CD4-positive, alpha-beta T cell treated with Interleukin-15 for 1 hour (primary cell): ENCODE results near the gene OR8B3.
"Not testable (repeated sequence)": the region's sequence is repeated elsewhere in the genome, so short reads cannot be mapped to it uniquely, and the experiment has no call there.

Experiments
- DNase-seq: peaks from one replicate; pipeline ENCODE4 v3.0.0-alpha.2; 2020

The OR8B3 gene, protein sequence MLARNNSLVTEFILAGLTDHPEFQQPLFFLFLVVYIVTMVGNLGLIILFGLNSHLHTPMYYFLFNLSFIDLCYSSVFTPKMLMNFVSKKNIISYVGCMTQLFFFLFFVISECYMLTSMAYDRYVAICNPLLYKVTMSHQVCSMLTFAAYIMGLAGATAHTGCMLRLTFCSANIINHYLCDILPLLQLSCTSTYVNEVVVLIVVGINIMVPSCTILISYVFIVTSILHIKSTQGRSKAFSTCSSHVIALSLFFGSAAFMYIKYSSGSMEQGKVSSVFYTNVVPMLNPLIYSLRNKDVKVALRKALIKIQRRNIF

DNA sequence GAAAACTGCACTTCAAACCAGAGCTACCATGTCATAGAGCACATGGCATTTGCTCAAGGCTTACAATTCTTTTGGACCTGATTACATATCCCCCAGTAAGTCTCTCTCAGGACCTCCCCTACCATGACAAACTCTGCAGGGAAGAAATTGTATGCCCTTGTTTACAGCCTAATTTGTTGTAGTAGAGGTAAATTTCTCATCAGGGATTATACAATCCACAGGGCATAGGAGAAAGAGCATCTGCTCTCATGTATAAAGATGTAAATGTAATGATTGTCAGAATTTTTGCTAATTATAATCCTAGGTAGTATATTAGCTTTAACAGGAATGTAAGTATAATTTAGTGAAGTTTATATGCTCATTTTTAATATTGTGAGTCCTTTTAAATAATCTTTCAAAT, at the start of gene OR8B3:
TSS of gene OR8B3 (minus strand) at position 101 of the 400 bp plus-strand sequence. CDS start 1,673 bp downstream, outside the sequence.
- no peak for DNase-seq

DNA sequence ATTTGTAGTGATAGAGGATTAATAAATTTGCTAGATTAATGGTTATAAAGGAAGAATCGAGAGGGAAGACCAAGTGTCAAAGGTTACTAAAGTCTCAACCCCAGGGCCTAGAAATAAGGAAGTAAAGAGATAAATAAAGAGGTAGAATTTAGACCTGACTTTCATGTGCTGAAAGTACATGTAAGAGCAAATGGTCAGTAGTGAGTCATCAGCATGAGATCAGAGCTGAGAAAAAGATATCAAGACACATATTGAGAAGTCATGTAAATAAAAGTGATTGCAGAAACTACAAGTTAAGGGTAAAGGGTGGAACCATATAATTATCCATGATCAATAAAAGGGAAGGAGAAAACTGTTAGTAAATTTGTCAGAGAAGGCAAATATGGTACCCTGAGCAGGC, 48.1 kb upstream of the OR8B3 start:
- no peak for DNase-seq

DNA sequence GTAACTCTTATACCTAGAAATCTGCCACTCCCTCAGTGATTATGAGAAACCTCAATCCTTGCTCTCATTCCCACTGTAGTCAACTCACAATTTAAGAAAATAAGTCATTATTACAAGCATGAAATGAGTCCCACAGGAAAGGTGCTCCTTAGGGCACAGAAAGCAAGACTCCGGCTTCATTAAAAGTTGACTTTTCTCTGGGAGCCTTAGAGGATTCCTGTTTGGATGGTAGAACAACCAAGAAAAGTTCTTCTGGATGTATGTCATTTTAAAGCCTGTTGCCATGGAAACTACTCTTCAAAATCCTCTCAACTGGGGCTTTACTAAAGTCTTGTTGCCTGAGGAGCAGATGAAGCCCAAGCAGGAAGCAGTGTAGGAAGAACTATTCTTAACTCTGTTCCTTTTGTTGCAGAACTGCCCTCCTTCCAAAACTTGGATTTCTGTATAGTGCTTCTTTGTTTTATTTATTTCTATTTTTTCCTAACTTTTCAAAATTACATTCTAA, 46.9 kb upstream of the OR8B3 start, which contains the start of gene OR8B8:
TSS of gene OR8B8 (minus strand) at position 51 of the 505 bp plus-strand sequence. CDS start 4,611 bp downstream, outside the sequence.
- no peak for DNase-seq

DNA sequence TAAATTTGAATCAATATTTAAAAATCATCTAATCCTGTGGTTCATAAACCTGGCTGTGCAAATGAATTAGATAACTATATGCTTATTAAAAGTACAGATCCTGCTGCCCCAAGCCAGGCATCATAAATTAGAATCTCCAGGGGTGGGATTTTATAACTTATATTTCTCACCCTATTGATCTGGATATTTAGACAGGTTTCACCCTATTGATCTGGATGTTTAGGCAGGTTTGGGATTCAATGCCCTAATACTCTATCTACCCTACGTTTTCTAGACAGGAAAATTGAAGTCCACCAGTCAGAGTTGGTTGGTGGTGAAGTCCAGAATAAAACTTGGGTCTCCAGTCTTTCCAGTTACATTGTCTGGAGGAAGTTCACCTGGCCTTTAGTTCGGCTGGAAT, 44.0 kb upstream of the OR8B3 start:
- DNase-seq: no peak

DNA sequence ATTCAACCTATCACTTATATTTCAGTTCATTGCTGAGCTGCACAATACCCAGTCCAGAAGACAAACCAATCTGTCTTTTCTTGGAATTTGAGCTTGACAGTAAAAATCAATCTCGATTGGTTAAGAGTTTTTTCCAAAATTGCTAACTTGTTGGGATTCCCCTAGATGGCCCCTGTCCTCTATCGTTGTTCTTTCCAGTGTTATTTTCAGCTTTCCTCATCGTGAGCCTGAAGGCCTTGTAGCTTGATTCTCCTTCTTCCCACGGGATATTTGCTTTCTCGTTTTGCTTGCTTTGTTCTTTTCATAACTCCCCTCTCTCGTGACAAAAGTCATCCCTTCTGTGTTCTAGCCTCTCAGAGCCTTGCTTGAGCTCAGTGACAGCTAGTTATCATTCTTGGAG, 43.6 kb upstream of the OR8B3 start:
- no peak for DNase-seq

- no peak for DNase-seq
These were observed 42.7 kb upstream of the OR8B3 start for GRCh38 chr11:124441519-124441918.

GRCh38 chr11:124441081-124441480, 42.3 kb upstream of the OR8B3 start:
- no peak for DNase-seq

DNA sequence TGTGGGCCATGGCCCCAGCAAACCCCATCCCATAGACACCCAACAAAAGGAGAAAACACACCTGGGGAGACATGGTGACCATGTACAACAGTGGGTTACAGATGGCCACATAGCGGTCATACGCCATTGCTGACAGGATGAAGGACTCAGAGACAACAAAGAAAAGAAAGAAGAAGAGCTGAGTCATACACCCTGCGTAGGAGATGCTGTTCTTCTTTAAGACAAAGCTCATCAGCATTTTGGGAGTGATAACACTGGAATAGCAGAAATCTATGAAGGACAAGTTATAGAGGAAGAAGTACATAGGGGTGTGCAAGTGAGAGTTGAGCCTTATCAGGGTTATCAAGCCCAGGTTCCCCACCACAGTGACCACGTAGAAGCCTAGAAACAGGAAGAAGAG, 41.8 kb upstream of the OR8B3 start:
- no peak for DNase-seq

- no peak for DNase-seq
These were observed 35.9 kb upstream of the OR8B3 start for GRCh38 chr11:124434699-124435098.

DNA sequence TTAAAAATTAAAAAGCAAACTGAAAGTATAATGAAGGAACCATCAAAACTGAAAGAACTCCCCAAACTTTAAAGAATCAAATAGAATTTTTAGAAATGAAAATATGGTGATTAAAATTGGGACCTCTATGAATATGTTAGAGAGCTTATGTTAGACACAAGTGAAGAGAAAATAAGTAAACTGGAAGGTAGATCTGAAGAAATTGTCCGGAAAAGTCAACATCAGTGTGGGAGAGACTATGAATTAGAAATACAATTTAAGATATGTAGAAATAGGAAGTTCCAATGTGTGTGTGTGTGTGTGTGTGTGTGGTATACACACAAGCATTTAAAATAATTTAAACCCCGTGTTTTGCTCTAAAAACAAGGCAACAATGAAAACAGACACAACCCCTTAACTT, 30.8 kb upstream of the OR8B3 start:
- DNase-seq: no peak

- DNase-seq: no peak
These were observed 25.6 kb upstream of the OR8B3 start, which contains the start of gene OR8B4 for GRCh38 chr11:124424384-124424921. TSS of gene OR8B4 (minus strand) at chr11:124424871. CDS start at chr11:124424871, 0 bp downstream.

- no peak for DNase-seq
These were observed 22.2 kb upstream of the OR8B3 start for GRCh38 chr11:124421043-124421442.

DNA sequence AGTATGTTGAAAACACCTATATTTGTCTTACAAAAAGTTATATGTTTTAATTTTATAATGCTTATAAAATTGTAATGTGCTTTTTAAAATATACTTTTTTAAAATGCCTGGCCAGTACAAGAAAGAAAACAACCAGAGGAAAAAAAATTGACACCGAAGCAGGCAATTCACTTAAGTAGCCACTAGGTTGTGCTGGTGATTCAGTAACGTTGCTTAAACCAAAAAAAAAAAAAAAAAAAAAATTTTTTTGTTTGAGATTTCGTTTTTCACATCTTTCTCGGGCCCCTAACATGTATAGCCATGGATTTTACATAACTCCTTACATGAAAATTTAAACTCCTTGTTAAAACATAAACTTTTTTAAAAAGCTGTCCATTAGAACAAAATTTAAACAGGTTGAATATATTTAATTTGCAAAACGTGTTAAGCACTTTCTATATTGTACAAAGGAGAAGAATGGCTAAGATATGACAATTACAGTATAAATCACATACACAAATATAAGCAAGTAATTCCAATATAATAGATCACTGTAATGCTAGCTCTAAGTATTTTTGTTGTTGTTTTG, 16.6 kb upstream of the OR8B3 start:
- DNase-seq: no peak

DNA sequence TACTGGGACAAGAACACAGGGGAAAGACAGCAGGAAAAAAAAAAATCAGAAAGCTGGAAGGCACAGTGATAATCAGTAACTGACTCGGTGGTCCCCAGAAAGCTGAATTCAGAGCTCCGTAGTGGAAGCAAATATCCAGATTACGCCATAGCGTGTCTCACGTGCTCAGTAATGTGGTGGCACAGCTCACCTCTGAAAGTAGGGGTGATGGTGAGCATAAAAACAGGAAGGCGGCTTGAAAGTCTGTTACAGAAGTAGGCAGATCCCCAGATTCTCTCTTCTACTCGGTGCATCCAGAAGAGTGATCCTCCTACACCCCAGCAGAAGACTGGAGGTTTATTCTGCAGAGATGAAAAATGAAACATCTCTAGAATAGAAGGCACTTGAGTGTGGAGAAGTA, 11.1 kb upstream of the OR8B3 start:
- DNase-seq: no peak

- DNase-seq: no peak
These were observed 6.8 kb upstream of the OR8B3 start for GRCh38 chr11:124405581-124405980.

GRCh38 chr11:124403186-124403585, 4.4 kb upstream of the OR8B3 start:
- DNase-seq: not testable (repeated sequence)

- DNase-seq: peak; percentile 30
These were observed 3.6 kb upstream of the OR8B3 start for GRCh38 chr11:124402326-124402922.

DNA sequence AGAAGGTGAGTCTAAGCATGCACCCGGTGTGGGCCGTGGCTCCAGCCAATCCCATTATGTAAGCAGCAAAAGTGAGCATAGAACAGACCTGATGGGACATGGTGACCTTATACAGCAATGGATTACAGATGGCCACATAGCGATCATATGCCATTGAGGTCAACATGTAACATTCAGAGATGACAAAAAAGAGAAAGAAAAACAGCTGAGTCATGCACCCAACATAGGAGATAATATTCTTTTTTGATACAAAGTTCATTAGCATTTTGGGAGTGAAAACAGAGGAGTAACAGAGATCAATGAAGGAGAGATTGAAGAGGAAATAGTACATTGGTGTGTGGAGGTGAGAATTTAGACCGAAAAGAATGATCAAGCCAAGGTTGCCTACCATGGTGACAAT, 2.0 kb downstream of the OR8B3 start:
- not testable (repeated sequence) for DNase-seq

DNA sequence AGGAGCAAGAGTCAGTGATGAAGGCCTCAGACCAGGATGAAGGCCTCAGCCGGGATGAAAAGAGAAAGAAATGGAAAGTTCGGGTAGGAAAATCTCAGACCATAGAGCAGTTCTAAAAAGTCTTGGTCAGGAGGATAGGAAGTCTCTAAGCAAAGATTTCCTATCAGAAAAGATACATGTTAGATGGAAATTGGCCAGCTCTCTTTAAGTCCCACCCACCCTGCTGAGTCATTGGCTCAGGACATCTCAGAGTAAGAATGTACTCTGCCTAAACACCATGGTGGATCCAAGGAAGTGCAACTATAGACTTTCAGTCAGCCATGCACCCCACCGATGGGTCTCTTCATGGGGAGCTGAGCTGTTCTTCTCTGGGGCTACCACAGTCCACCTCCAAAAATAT, 4.4 kb downstream of the OR8B3 start:
- DNase-seq: no peak

DNA sequence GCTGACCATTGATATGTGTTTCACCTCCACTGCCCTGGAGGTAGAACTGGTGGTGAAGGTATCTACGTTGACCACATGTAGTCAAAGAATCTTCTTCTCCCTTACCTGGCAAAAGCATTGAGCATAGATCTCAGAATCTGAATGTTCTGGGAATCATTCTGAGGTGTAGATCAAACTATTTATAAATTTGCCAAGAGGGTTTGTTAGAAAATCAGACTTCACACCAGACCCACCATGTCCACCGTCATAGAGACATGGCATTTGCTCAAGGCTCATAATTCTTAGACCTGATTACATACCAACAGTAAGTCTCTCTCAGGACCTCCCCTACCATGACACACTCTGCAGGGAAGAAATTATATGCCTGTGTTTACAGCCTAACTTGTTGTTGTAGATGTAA, 14.4 kb downstream of the OR8B3 start, which contains the start of gene OR8B2:
TSS of gene OR8B2 (minus strand) at position 101 of the 400 bp plus-strand sequence. CDS start 1,156 bp downstream, outside the sequence.
- no peak for DNase-seq

DNA sequence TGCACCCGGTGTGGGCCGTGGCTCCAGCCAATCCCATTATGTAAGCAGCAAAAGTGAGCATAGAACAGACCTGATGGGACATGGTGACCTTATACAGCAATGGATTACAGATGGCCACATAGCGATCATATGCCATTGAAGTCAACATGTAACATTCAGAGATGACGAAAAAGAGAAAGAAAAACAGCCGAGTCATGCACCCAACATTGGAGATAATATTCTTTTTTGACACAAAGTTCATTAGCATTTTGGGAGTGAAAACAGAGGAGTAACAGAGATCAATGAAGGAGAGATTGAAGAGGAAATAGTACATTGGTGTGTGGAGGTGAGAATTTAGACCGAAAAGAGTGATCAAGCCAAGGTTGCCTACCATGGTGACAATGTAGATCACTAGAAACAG, 16.0 kb downstream of the OR8B3 start:
- not testable (repeated sequence) for DNase-seq

- no peak for DNase-seq
These were observed 18.2 kb downstream of the OR8B3 start for GRCh38 chr11:124380585-124380984.

DNA sequence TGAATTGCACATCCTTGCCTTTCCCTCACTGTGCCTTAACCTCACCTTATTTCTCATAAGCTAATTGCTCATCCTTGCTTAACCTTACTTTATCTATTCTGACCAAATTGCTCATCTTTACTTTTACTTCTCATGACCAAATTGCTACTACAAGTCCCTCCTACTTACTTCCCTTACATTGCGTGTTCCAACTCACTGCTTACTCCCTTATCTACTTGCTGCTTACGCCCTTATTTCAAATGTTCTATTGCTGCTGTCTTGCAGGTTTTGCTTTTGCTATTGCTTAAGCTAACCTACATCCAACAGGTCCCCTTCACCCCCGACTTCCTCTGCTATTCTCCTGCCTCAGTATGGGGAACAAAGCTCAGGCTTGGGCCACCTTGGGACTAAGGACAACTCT, 22.5 kb downstream of the OR8B3 start:
- DNase-seq: no peak

- DNase-seq: no peak
These were observed 39.3 kb downstream of the OR8B3 start for GRCh38 chr11:124359566-124359965.
